Thyroid gland (tissue), 4 donors: ENCODE data around the gene VIT.

Experiments used
- CTCF ChIP-seq, 6 experiments: fragments of 200-600 bp in 3 of 6; fragments of 450-650 bp in 3 of 6; sonication (generic) in 3 of 6; IDR thresholded peaks; one replicate each; pipeline ENCODE4 v1.5.1; 2016 to 2019; ENCODE audit warnings: antibody characterized with exemption in 6 of 6, mild to moderate bottlenecking in 2 of 6, inconsistent platforms in 1 of 6, moderate library complexity in 1 of 6
- POLR2A ChIP-seq, 2 donors: fragments of 450-650 bp; IDR thresholded peaks; one replicate each; pipeline ENCODE4 v1.6.1; 2017; ENCODE audit warnings: antibody characterized with exemption in 2 of 2, mild to moderate bottlenecking in 2 of 2, moderate library complexity in 1 of 2

GRCh38 chr2:36667931-36668330 is 28.6 kb upstream of the VIT start:
- no peak for TF ChIP-seq CTCF (IDR thresholded peaks at IDR 0.05)
- TF ChIP-seq POLR2A (IDR thresholded peaks at IDR 0.05), result no peak
